Stimulated activated CD8-positive, alpha-beta memory T cell treated with anti-CD3 and anti-CD28 coated beads, Interleukin-4, amount 100 ng/mL, for 24 hours (primary cell): ENCODE results near the gene SH2D3C.

Experiments
- DNase-seq: peaks from one replicate; pipeline ENCODE4 v3.0.0-alpha.2; 2020; ENCODE audit warnings: low read depth

The SH2D3C gene

DNA sequence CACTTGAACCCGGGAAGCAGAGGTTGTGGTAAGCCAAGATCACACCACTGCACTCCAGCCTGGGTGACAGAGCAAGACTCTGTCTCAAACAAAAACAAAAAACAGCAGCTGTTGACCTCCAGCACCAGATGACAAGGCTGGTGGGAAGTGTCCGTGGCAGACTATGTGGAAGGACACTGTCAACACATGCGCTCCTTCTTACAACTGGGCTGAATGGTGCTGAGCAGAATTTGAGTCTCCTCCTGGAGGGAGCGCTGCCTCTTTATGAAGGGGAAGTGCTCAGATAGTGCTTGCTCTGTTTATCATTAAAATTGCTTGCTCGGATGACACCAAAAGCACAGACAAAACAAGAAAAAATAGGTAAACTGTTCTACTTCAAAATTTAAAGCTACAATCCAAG, 80.9 kb downstream of the SH2D3C start:
- no peak for DNase-seq

DNA sequence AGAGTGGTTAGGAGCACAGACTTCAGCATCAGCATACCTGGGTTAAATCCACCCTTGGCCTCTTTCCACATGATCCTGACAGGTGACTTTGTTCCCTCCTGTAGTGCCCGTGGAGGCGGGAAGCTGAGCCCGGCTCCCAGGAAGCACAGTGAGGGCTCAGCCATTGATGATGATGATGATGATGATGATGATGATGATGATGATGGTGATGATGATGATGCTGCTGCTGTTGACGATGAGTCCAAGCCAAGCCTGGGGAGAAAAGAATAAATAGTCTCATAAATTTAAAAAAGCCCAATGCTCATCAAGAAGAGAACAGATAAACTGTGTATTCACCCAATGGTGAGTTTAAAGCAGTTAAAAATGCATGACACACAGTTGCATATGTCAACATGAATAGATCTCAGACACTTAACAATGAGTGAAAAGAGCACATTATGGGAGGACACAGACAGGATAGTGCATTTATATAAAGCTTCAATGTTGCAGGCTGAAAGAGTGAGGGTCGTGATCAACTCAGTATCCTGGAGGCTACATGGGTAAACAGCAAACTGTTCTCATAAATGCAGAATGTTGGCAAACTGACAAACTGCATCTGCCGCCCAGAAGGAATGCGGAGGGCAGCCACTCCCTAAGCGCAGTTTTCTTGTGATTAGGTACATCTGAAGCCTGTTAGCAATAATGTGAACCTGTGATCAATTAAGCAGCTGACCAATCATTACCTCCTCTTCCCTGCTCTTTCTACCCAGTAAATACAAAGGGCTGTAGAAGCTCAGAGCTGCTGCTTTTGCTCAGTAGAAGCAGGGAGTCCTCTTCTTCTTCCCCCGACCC, 83.4 kb downstream of the SH2D3C start:
- DNase-seq: no peak

DNA sequence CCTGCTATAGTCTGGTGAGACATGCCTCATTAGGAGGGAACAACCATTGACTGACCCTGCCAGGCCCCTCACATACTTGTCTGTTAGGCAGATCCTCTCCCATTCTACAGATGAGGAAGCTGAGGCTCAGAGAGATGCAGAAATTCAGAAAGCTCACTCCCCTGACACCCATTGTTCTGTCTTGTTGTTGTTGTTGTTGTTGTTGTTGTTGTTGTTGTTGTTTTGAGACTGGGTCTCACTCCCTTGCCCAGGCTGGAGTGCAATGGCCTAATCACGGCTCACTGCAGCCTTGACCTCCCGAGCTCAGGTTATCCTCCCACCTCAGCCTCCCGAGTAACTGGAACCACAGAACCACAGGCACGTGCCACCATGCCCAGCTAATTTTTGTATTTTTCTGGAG, 84.8 kb downstream of the SH2D3C start:
- no peak for DNase-seq

DNA sequence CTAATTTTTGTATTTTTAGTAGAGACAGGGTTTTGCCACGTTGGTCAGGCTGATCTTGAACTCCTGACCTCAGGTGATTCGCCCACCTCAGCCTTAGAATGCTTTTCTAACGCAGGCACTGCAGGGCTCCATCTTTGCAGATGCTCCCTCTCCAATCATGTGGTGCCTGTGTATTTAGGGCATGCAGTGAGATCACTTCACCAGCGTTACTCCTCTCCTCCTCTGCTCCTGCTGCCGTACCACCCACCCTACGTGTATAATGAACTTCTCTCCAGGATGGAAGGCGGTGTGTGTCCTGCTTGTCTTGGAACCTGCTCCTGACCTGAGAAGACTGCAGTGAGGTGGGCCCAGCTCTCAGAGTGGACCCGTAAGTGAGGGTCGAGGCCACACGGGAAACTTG, 85.3 kb downstream of the SH2D3C start:
- no peak for DNase-seq

DNA sequence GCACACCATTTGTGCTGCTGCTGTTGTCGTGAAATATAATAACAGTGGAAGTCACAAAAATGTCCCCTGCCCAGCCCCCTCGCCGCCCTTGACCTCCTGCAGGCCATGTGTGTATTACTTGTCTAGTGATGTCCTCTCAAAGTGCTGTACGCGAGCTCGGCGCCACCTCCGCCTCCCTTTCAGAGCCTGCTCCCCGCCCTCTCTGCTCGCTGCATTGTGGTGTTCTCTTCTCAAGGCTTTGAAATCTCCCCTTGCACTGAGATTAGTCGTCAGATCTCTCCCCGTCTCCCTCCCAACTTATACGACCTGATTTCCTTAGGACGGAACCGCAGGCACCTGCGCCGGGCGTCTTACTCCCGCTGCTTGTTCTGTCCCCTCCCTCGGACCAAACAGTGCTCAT, 86.4 kb downstream of the SH2D3C start:
- DNase-seq: no peak

DNA sequence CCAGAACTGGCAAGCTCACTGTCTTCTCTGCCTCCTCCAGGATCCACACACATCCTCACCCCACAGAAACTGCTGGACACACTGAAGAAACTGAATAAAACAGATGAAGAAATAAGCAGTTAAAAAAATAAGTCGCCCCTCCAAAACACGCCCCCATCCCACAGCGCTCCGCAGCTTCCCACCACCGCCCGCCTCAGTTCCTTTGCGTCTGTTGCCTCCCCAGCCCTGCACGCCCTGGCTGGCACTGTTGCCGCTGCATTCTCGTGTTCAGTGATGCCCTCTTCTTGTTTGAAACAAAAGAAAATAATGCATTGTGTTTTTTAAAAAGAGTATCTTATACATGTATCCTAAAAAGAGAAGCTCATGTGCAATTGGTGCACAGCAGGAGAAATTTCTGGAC, 87.7 kb downstream of the SH2D3C start:
- no peak for DNase-seq

DNA sequence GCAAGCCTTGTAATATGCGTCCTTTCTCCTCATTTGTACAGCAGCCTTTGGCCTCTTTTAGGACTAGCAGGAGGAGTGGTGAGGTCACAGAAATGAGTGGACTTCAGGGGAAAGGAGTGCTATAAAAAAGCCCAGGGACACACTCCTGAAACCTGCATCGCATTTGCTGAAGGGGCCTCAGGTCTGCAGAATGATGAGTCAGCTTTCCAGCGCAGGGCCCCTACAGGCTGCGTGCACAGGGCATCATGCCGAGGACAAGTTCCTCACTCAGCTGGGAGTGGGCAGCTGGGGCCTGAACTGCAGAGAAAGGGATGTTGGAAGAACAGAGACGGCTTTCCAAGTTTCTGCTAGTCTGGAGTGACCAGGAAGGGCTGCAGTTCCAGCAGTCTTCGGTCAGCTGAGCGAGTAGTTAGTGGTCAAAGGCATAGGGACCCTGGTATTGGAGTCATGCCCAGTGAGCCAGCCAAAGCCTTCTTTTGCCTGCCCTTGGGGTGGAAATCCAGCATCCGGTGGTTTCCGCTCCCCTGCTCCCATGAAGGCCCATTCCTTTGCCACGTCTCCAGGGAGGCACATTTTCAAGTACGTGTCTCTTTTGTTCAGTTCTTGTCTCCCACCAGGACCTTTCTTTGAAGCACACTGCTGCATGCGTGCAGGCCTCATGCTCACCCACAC, 89.0 kb downstream of the SH2D3C start:
- no peak for DNase-seq
